Mucosa of rectum (tissue), 2 donors: Measurements from ENCODE around the gene RASSF3.

Experiments used
- H3K27ac ChIP-seq, 2 donors: one replicate each; pipeline ENCODE4 v1.7.0; 2013; ENCODE audit warnings: inconsistent platforms in 2 of 2, low read depth in 2 of 2, low read length in 2 of 2
- H3K27me3 ChIP-seq, 2 donors: one replicate each; pipeline ENCODE4 v1.7.0; 2013; ENCODE audit warnings: low read length in 2 of 2; ENCODE audit not compliant: control insufficient read depth in 2 of 2, insufficient read depth in 2 of 2
- H3K36me3 ChIP-seq, 2 donors: one replicate each; pipeline ENCODE4 v1.7.0; 2013; ENCODE audit warnings: low read length in 2 of 2; ENCODE audit not compliant: control insufficient read depth in 2 of 2, insufficient read depth in 2 of 2
- H3K4me1 ChIP-seq, 2 donors: one replicate each; pipeline ENCODE4 v1.7.0; 2013; ENCODE audit warnings: low read length in 2 of 2, mild to moderate bottlenecking in 1 of 2; ENCODE audit not compliant: control insufficient read depth in 2 of 2, insufficient read depth in 2 of 2
- H3K4me3 ChIP-seq, 2 donors: one replicate each; pipeline ENCODE4 v1.7.0; 2013; ENCODE audit warnings: low read length in 2 of 2
- H3K9ac ChIP-seq, 2 donors: one replicate each; pipeline ENCODE4 v1.7.0; 2013; ENCODE audit warnings: low read length in 2 of 2, low read depth in 1 of 2, mild to moderate bottlenecking in 1 of 2
- H3K9me3 ChIP-seq, 2 donors: one replicate each; pipeline ENCODE4 v1.7.0; 2013; ENCODE audit warnings: low read length in 2 of 2; ENCODE audit not compliant: control insufficient read depth in 2 of 2
- donor health status: healthy.
- donor health status: Normal muscosa, but diverticular disease.

The RASSF3 gene

GRCh38 chr12:64699504-64700115, 89.3 kb downstream of the RASSF3 start:
- H3K9ac ChIP-seq: no peak overlapping the region
- no peak overlapping the region for H3K27ac ChIP-seq
- peaks cover 0 to 4% of the 10 kb centered on the region in 2 donors for H3K4me1 ChIP-seq
- H3K36me3 ChIP-seq: peaks cover 8 to 12% of the 10 kb centered on the region in 2 donors
- no peaks in the 10 kb centered on the region for H3K9me3 ChIP-seq
- no peak overlapping the region for H3K4me3 ChIP-seq
- H3K27me3 ChIP-seq: no peaks in the 10 kb centered on the region

GRCh38 chr12:64700532-64700931, 90.2 kb downstream of the RASSF3 start:
- Histone ChIP-seq H3K9ac (no peak overlapping the region), H3K27me3 (no peaks in the 10 kb centered on the region), H3K9me3 (no peaks in the 10 kb centered on the region), H3K36me3 (peaks cover 4 to 5% of the 10 kb centered on the region in 2 donors), H3K4me1 (peaks cover 0 to 4% of the 10 kb centered on the region in 2 donors), H3K4me3 (no peak overlapping the region), H3K27ac (no peak overlapping the region)

GRCh38 chr12:64701283-64701682, 91.0 kb downstream of the RASSF3 start:
- H3K9ac ChIP-seq: no peak overlapping the region
- H3K36me3 ChIP-seq: peaks cover 3 to 4% of the 10 kb centered on the region in 2 donors
- H3K27ac ChIP-seq: no peak overlapping the region
- no peak overlapping the region for H3K4me3 ChIP-seq
- no peaks in the 10 kb centered on the region for H3K27me3 ChIP-seq
- peaks cover 0 to under 1% of the 10 kb centered on the region in 2 donors for H3K4me1 ChIP-seq
- no peaks in the 10 kb centered on the region for H3K9me3 ChIP-seq

GRCh38 chr12:64706306-64706705, 96.0 kb downstream of the RASSF3 start:
- H3K4me1 ChIP-seq: no peaks in the 10 kb centered on the region
- H3K36me3 ChIP-seq: peaks cover 0 to 1% of the 10 kb centered on the region in 2 donors
- no peaks in the 10 kb centered on the region for H3K9me3 ChIP-seq
- no peak overlapping the region for H3K9ac ChIP-seq
- H3K27ac ChIP-seq: no peak overlapping the region
- no peak overlapping the region for H3K4me3 ChIP-seq
- no peaks in the 10 kb centered on the region for H3K27me3 ChIP-seq

GRCh38 chr12:64706857-64707256, 96.6 kb downstream of the RASSF3 start:
- Histone ChIP-seq H3K9ac (no peak overlapping the region), H3K9me3 (no peaks in the 10 kb centered on the region), H3K4me1 (no peaks in the 10 kb centered on the region), H3K36me3 (no peaks in the 10 kb centered on the region), H3K4me3 (no peak overlapping the region), H3K27me3 (no peaks in the 10 kb centered on the region), H3K27ac (no peak overlapping the region)

GRCh38 chr12:64707362-64707761, 97.1 kb downstream of the RASSF3 start:
- Histone ChIP-seq H3K27me3 (no peaks in the 10 kb centered on the region), H3K4me3 (no peak overlapping the region), H3K9ac (no peak overlapping the region), H3K9me3 (no peaks in the 10 kb centered on the region), H3K4me1 (no peaks in the 10 kb centered on the region), H3K27ac (no peak overlapping the region), H3K36me3 (no peaks in the 10 kb centered on the region)

GRCh38 chr12:64707926-64708325, 97.6 kb downstream of the RASSF3 start:
- Histone ChIP-seq H3K27ac (no peak overlapping the region), H3K36me3 (no peaks in the 10 kb centered on the region), H3K27me3 (no peaks in the 10 kb centered on the region), H3K9ac (no peak overlapping the region), H3K9me3 (no peaks in the 10 kb centered on the region), H3K4me1 (no peaks in the 10 kb centered on the region), H3K4me3 (no peak overlapping the region)

GRCh38 chr12:64709429-64709828, 99.1 kb downstream of the RASSF3 start:
- Histone ChIP-seq H3K4me3 (no peak overlapping the region), H3K9me3 (no peaks in the 10 kb centered on the region), H3K9ac (no peak overlapping the region), H3K36me3 (no peaks in the 10 kb centered on the region), H3K4me1 (no peaks in the 10 kb centered on the region), H3K27me3 (no peaks in the 10 kb centered on the region), H3K27ac (no peak overlapping the region)

GRCh38 chr12:64713376-64713775, 103.1 kb downstream of the RASSF3 start:
- H3K27ac ChIP-seq: no peak overlapping the region
- H3K4me3 ChIP-seq: no peak overlapping the region
- H3K4me1 ChIP-seq: peaks cover 0 to 3% of the 10 kb centered on the region in 2 donors
- H3K9me3 ChIP-seq: no peaks in the 10 kb centered on the region
- H3K36me3 ChIP-seq: peaks cover 15% of the 10 kb centered on the region in 2 donors
- H3K27me3 ChIP-seq: no peaks in the 10 kb centered on the region
- no peak overlapping the region for H3K9ac ChIP-seq

- Histone ChIP-seq H3K9me3 (no peaks in the 10 kb centered on the region), H3K27ac (peak overlapping the region in 1 of 2 donors; percentile 3), H3K4me1 (peaks cover 0 to 4% of the 10 kb centered on the region in 2 donors), H3K9ac (no peak overlapping the region), H3K36me3 (peaks cover 15% of the 10 kb centered on the region in 2 donors), H3K4me3 (no peak overlapping the region), H3K27me3 (no peaks in the 10 kb centered on the region)
Observed at GRCh38 chr12:64714551-64714968, 104.3 kb downstream of the RASSF3 start.
